NCI-H1105 (cell line): ENCODE data around the gene PRPH2.

Experiments
- DNase-seq: peaks from one replicate; lab custom pipeline; 2025; lab: John Stamatoyannopoulos, UW

Gene PRPH2, protein sequence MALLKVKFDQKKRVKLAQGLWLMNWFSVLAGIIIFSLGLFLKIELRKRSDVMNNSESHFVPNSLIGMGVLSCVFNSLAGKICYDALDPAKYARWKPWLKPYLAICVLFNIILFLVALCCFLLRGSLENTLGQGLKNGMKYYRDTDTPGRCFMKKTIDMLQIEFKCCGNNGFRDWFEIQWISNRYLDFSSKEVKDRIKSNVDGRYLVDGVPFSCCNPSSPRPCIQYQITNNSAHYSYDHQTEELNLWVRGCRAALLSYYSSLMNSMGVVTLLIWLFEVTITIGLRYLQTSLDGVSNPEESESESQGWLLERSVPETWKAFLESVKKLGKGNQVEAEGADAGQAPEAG

DNA sequence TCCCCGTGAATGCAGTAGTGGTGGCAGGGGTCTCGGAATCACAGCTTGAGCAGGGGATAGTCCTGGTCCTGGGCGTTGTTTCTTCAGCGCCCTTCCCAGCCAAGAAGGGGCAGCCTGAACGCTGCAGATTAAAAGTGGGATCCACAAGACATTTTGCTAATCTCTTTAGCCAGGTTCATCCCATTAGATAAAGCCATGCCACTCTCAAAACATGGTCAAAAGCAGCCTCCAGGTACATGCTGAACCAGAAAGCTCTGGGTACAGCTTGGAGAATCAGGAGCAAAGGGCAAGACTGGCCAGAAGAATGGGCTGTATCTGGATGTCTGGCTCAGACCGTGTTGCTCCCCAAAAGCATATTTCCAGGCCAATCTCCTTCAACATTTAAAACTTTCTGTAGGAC is at the start of gene PRPH2:
TSS of gene PRPH2 (minus strand) at position 101 of the 400 bp plus-strand sequence. CDS start 263 bp downstream, outside the sequence.
- no peak for DNase-seq

DNA sequence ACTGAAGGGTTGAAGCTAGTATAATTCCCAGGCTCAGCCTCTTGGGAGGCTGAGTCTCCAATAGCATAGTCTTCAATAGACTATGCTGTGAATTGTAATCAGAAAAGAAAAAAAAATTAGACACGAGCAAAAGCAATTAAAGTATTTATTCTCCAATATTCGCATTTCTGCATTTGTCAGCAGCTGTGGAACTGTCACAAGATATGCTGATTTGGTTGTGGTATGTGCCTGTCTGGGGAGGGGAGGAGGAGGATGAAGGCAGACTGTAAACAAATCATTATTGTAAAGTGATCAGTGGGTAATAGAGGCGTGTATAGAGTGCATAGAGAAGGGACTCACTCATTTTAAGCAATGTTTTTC is 49.3 kb upstream of the PRPH2 start:
- DNase-seq = no peak

DNA sequence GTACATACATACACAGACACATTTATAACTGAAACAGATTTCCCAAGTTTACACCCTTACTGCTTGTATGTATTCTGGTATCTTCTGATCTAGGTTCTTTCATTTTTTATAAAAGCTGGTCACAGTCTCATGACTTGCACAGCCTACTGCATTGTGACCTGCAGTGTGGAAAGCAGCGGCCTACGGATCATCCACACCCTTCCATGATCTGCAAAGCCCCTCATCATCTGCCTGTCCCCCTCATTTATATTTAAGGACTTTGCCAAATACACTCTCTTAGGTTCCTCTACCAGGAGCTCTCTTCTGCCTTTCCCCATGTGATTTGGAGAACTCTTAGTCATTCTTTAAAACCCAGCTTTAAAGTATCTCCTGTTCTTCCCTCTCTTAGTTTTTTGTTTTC is 47.4 kb upstream of the PRPH2 start:
- no peak for DNase-seq

DNA sequence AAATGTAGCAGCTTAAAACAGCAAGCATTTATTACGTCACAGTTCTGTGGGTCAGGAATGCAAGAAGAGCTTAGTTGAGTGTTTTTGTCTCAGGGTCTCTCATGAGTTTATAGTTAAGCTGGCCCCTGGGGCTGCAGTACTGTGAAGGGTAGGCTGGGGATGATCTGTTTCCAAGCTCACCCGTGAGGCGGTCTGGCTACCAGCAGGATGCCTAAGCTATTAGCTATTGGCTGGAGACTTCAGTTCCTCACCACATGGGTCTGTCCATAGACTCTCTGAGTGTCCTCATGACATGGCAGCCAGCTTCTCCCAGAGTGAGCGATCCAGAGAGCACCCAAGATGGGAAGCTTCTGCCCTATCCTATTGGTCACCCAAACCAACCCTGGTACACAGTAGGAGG is 46.7 kb upstream of the PRPH2 start:
- DNase-seq = no peak

DNA sequence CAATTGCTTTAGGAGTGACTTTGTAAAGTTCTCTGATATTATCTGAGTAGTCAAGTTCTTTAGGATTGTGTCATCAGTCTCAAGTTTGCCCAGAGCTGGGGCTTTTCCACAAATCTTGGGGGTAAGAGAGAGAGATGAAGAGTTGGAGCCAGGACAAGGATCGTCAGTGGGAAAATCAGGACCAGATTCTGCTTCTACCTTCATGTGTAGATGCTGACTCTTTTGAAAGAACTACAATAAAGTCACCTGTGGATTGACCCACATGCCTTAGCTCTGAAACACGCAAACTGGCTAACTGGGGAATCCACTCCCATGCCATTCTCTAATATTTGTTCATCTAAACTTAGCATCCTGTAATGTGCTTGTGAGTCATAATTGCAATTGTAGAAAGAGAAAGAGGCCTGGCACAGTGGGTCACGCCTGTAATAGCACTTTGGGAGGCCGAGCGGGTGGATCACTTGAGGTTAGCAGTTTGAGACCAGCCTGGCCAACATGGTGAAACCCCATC is 43.8 kb upstream of the PRPH2 start:
- DNase-seq = no peak

DNA sequence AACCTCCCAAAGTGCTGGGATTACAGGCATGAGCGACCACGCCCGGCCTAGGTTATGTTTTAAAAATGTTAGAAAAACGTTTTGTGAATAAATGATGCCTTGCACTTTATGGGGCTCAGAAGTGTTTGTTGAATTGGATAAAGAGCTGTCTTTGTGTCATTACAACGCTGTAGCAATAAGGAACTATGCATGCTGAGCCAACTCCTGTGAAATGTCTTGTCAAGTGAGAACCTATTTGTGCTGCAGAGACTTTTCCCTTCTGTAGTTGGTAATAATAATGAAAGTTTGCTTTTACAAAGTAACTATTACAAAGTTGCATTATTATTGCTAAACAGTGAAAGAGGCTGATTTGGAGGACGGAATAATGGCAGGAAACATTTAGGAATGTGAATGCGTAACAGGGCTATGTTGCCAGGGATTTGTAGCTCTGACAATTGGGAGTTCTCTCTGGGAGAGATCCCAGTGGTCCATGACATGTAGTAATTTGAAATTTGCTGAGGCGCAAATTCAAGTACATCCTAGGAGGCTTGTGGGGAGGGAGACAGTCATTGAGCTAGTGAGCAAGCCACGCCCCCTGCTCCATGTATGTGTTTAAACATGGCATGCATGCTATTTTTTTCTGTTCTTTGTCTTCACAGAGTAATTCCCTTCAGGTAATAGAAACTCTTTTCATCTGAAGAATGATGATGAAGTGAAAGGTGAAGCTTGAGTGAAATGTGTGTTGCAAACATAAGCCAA is 42.7 kb upstream of the PRPH2 start:
- no peak for DNase-seq

DNA sequence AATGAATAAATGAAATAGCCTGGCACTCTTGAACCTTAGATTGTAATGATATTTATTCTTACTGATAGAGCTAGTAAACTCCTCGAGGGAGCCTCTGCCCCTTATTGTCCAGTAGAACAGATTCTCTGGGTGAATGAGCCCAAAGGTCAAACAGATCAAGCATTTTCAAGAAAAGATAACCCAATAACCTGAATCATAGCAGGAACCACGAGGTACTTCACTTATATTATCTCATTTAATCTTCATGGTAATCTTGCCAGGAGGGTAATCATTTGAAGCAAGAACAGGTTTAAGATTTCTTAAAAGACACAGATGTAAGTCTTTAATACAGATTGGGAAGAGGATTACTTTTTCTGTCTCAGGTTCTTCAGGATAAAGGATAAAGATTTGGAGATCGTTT is 40.6 kb upstream of the PRPH2 start:
- no peak for DNase-seq

DNA sequence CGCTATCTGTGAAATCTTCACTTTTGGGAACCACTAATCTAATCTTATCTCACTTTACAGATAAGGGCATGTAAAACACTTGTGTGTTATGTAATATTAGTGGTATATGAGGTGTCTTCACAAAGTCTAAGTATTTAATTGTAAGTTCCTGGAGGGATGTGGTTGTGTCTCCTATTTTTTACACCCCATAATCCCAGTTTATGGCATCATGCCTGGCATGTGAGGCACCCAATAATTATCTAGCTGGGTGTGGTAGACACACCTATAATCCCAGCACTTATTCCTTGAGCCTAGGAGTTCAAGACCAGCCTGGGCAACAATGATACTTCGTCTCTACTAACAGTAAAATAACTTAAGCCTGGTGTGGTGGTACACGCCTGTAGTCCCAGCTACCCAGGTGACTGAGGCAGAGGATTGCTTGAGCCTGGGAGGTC is 40.0 kb upstream of the PRPH2 start:
- no peak for DNase-seq

DNA sequence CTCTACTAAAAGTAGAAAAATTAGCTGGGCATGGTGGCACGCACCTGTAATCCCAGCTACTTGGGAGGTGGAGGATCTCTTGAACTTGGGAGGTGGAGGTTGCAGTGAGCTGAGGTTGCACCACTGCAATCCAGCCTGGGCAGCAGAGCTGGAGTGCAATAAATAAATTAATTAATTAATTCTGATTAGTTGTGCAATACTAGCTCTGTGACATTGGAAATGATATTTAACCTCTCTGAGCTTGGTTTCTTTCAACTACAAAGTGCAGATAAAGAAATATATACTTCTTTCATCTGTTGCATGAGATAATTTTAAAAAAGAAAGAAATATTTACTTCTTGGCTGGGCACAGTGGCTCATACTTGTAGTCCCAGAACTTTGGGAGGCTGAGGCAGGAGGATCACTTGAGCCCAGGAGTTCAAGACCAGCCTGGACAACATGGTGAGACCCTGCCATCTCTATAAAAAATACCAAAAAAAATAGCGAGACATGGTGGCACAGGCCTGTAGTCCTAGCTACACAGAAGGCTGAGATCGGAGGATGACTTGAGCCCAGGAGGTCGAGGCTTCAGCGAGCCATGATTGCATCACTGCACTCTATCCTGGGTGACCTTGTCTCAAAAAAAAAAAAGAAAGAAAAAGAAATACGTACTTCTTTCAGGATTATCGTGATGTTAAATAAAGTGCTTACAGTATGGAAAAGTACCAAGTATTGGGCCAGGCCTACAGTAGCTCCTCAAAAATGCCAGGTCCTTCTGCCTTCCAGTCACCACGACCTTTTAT is 39.1 kb upstream of the PRPH2 start:
- no peak for DNase-seq

DNA sequence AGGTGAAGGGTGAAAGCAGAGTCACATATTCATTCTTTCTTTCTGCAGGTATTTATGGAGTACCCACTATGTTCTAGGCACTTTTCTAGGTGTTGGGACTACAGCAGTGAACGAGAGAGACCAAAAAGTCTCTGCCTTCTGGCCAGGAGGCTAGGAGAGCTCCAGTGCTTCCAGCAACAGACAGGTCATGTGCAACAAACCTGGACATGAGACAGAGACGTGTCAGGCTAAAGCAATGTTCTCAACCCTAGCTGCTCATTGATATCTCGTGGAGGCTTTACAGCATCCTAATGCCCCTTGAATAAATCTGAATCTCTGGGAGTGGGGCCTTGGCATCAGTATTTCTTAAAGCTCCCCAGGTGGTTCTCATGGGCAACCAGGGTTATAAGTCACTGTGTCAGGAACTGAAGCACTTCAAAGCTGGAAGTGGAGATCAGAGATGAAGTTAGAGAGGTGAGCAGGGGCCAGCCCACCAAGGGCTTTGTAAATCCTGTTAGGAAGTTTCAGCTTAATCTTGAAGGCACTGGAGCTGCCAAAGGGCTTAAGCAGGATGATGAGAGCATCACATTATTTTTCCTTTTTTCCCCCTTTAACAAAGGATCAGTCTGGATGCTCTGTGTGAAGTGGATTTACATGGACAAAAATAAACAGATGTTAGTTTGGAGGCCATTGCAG is 36.5 kb upstream of the PRPH2 start:
- DNase-seq = no peak

DNA sequence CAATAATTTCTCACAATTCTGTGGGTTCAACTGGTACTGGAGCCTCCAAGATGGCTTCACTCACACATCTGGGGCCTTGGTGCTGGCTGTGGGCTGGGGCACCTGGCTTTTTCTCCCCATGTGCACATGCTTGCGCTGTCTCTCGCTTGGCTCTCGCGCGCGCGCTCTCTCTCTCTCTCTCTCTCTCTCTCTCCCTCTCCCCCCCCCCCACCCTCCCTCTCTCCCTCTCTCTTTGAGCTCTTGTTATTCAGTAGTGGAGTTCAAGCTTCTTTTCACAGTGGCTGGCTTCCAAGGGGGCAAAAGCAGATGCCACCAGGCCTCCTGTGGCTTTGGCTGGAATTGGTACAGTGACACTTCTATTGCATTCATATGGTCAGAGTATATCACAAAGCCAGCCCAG is 34.3 kb upstream of the PRPH2 start:
- no peak for DNase-seq

DNA sequence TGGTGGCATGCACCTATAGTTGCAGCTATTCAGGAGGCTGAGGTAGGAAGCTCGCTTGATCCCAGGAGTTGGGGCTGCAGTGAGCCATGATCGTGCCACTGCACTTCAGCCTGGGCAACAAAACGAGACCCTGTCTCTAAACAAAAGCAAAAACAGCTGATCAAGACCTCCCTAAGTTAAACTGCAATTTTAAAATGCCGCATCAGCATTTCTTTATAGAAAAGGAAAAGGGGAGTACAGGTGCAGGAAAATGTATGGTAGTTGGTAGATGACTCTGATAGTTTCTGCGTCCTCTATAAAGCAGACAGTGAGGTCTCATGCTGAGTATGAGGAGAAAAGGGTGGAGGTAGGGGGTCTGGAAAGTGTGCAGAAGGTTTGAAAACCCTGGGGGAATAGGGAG is 32.4 kb upstream of the PRPH2 start:
- DNase-seq = no peak

DNA sequence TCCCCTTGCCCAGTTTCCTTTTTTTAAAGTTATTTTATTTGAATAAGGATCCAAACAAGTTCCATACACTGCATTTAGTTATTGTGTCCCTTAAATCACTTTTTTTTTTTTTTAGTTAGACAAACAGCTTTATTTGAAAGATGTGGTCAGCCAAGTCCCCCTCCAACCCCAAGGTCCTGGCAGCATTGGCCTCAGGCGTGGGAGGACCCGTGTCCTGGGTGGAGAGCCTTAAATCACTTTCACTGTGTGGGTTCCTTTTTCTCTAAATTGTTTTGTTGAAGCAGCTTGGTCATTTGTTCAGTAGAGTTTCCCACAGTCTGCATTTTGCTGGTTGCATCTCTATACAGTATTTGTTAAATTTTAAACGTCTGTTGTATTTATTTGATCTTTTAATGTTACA is 28.7 kb upstream of the PRPH2 start:
- DNase-seq = no peak

DNA sequence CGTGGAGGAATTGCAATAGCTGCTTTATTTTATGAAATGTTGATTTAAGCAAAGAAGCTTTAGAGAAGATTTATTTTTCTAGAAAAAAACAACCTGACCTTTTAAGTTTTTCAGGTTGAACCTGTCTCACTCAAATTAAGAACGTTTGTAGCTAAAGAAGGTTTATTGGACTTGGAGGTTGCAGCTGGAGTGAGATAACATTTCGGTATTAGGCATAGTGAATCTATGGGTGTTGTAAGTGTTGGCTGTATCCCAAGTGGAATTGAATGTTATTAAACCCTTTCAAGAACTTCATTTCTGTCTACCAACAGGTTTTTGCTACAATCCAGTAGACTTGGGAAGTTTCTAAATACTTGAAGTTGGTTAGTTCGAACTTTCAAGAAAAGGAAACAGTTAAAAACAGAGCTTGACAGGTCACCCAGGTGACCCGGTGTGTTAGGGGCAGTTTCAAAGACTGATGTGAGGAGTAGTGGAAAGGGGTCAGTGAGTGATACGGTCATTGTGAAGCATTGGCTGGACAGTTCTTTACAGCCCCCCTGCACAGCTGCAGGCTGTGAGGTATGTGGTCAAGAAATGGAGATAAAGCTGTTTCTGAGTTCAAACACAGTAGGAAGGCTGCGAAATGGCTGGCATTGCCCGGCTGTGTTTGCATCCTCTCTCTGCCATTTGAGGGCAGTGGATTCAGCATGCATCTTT is 26.0 kb upstream of the PRPH2 start:
- no peak for DNase-seq

DNA sequence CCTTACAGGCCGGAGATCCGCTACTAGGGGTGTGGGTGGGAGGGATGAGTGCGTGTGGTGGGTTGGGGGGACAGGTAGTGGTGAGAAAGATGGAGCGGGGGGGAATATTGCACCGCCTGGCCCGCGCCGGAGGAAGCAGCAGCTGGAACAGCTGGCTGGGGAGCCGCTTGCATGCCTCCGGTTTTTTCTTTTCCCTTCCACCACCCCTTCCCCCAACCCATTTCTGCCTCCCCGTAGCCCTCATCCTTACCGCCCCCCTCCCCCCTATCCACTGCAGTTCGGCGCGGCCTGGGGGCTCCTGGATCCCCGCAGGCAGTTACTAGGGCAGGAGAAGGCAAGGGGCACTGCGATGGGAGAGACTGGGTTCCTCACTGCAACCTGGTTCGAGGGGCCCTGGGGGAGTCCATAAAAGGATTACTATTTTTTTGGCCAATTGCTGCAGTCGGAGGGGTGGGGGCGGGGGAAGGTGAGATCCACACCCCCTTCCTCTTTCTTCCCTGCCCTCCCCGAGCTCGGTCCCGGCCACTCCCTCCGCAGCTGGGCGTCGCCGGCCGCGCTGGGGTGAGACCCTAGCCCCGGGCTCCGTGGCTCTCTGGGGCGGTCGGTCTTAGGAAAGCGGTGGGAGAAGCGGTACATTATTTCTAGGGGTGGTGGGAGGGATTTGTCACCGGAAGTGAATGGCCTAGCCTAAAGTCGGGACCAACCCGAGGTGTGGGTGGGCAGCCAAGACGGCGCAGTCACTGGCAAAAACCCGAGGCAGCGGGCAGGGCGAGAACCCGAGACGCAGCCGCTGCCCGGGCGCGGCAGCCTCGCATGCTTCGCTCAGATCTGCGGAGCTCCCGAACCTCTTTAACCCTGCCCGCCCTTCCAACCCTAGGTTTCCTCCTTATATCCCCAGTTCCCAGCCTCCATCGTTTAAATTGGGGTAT is 24.3 kb upstream of the PRPH2 start:
- peak; percentile 91 for DNase-seq

DNA sequence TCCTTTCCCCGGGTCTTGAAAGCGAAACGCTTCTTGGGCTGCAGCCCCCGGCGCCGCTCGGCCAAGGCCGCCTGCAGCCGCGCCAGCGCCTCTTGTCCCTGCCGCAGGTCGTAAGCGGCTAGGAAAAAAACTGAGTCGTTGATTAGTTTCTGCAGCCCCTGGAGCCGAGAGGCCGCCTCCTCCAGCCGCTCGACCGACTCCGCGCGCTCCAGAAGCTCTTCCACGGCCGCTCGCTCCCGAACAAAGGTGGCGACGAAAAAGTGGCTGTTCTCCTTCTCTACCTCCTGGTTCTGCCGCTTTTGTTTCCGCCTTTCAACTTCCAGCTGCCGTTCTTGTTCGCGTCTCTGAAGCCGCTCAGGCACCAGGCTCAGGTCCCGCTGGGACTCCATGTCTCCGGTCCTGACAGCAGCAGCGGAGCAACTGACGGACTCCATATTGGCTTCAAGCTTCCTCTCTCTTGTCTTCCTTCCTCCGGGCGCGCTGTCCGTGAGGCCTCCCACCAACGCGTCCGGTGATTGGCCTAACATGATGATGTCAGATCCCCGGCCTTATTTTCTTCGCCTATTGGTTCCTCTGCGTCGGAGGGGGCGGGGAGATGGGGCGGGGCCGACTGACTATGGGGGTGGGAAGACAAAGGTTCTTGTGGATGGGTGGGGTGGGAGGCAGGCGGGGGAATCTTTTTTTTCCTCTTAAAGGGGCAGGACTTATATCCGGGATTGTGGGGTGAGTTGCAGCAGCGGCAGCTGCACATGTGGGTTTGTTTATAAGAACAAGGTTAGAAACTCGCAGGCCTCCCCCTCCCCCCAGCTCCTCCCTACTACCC is 23.5 kb upstream of the PRPH2 start, which contains the start of gene TBCC:
TSS of gene TBCC (minus strand) at position 464 of the 823 bp plus-strand sequence. CDS start at position 434, 30 bp downstream.
- DNase-seq = peak; percentile 99

DNA sequence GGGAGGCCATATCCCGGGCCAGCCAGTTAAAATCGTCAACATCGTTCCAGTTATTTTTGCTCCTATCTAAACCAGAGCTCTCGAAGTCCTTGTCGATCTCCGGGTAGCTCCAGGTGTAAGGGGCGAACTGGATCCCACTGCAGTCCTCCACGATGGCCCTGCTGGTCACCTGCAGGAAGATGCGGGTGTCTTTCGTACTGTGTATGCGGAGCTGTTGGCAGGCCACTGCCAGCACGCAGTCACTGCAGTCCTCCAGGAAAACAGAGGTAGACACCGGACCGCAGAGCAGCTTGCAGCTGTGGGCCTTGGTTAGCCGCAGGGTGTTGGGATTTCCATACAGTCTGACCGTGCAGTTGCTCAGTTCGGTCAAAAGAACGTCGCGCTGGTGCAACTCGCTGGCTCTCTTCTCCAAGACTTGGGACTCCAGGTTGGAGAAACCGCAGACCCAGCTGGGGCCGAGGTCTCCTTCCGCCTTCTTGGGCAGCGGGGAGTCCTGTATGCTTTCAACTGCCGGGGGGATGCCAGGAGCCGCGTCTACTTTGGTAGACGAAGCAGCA is 22.8 kb upstream of the PRPH2 start:
- no peak for DNase-seq

DNA sequence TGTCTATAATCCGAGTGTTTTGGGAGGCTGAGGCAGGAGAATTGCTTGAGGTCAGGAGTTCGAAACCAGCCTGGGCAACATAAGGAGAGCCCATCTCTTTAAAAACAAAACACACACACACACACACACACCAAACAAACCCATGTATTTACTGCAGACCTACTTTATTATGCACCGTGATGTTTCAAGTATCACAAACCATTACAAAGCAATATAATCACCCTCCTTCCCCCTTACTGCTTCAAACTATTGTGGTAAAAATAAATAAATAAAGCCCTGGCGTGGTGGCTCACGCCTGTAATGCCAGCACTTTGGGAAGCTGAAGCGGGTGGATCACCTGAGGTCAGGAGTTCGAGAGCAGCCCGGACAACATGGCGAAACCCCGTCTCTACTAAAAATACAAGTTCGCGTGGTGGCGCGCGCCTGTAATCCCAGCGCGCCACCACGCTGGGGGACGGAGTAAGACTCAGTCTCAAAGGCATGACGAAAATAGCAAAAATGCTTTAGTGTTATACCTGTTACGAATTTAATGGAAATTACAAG is 22.0 kb upstream of the PRPH2 start:
- no peak for DNase-seq
